ENCODE measurements around the gene COX19. TPM values are rescaled to one million over a fixed set of nuclear protein-coding genes. Genes with fewer than 3 reads are reported as not detected.

Gene COX19
- total RNA-seq, 2 donors from 2014 or later: 2.8 to 5.5 TPM

DNA sequence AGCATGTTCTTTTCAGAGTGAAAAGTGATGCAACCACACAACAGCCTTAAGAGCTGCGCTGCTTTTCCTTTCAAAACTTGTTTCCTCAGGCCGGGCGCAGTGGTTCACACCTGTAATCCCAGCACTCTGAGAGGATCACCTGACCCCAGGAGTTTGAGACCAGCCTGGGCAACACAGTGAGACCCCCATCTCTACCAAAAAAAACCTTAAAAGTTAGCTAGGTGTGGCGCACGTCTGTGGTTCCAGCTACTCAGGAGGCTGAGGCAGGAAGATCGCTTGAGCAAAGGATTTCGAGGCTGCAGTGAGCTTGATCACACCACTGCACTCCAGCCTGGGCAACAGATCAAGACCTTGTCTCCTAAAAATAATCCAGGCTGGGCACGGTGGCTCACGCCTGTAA lies 2.0 kb downstream of the COX19 start:
- peaks cover 36% of the 10 kb centered on the region for H3K36me3 ChIP-seq
- H3K27me3 ChIP-seq: no peaks in the 10 kb centered on the region
- H3K9me3 ChIP-seq: no peaks in the 10 kb centered on the region
- DNase-seq (ENCODE audit: low spot score): no peak
- TF ChIP-seq, protein P1, sequence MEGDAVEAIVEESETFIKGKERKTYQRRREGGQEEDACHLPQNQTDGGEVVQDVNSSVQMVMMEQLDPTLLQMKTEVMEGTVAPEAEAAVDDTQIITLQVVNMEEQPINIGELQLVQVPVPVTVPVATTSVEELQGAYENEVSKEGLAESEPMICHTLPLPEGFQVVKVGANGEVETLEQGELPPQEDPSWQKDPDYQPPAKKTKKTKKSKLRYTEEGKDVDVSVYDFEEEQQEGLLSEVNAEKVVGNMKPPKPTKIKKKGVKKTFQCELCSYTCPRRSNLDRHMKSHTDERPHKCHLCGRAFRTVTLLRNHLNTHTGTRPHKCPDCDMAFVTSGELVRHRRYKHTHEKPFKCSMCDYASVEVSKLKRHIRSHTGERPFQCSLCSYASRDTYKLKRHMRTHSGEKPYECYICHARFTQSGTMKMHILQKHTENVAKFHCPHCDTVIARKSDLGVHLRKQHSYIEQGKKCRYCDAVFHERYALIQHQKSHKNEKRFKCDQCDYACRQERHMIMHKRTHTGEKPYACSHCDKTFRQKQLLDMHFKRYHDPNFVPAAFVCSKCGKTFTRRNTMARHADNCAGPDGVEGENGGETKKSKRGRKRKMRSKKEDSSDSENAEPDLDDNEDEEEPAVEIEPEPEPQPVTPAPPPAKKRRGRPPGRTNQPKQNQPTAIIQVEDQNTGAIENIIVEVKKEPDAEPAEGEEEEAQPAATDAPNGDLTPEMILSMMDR (IDR thresholded peaks at IDR 0.05): no peak
- no peak overlapping the region for H3K27ac ChIP-seq
- H3K4me3 ChIP-seq: no peak overlapping the region
- H3K4me1 ChIP-seq: peaks cover 0 to 30% of the 10 kb centered on the region in 2 donors

DNA sequence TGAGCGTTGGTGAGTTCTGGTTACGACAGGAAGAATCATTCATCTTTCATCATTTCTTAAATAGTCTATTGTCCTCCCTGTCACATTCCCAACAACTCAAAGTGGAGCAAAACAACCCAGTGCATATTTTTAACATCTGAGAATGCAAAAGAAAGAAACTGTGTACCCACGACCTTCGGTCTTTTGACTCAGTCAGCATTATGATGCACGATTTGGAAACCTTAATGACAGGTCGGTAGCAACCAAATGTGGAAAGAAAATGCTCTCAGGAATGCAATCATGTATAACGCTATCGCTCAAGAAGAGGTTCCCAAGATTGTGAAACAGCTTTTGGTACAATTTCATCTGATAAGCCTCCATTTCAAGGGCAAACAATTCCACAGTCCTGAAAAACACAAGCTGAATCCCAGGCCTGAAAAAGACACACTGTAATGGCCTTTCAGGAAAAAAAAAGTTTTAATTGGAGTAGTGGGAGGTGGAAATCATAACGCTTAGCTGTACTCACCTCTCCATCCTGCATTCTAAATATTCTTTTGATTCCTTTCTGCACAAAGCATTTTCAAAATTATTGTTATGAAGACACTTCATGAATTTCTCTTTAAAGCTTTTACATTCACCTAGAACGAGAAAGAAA lies 2.6 kb downstream of the COX19 start:
- DNase-seq (ENCODE audit: low spot score): no peak
- Histone ChIP-seq H3K9me3 (no peaks in the 10 kb centered on the region), H3K4me3 (no peak overlapping the region), H3K4me1 (peaks cover 0 to 30% of the 10 kb centered on the region in 2 donors), H3K27ac (no peak overlapping the region), H3K27me3 (no peaks in the 10 kb centered on the region), H3K36me3 (peaks cover 41% of the 10 kb centered on the region)
- TF ChIP-seq, protein P1 (IDR thresholded peaks at IDR 0.05): no peak

GRCh38 chr7:972110-972509 lies 3.2 kb downstream of the COX19 start:
- no peaks in the 10 kb centered on the region for H3K9me3 ChIP-seq
- TF ChIP-seq, protein P1 (IDR thresholded peaks at IDR 0.05): no peak
- no peak for DNase-seq (ENCODE audit: low spot score)
- H3K27ac ChIP-seq: no peak overlapping the region
- H3K27me3 ChIP-seq: no peaks in the 10 kb centered on the region
- no peak overlapping the region for H3K4me3 ChIP-seq
- peaks cover 0 to 30% of the 10 kb centered on the region in 2 donors for H3K4me1 ChIP-seq
- peaks cover 48% of the 10 kb centered on the region for H3K36me3 ChIP-seq

- no peak for DNase-seq (ENCODE audit: low spot score)
- Histone ChIP-seq H3K4me3 (no peak overlapping the region), H3K27ac (no peak overlapping the region), H3K36me3 (peaks cover 55% of the 10 kb centered on the region), H3K9me3 (no peaks in the 10 kb centered on the region), H3K27me3 (no peaks in the 10 kb centered on the region), H3K4me1 (peaks cover 0 to 29% of the 10 kb centered on the region in 2 donors)
- TF ChIP-seq, protein P1 (IDR thresholded peaks at IDR 0.05): no peak
These were observed 4.6 kb downstream of the COX19 start for GRCh38 chr7:970744-971143.

- TF ChIP-seq, protein P1 (IDR thresholded peaks at IDR 0.05): no peak
- Histone ChIP-seq H3K36me3 (peaks cover 55% of the 10 kb centered on the region), H3K4me1 (peaks cover 0 to 37% of the 10 kb centered on the region in 2 donors), H3K4me3 (no peak overlapping the region), H3K9me3 (no peaks in the 10 kb centered on the region), H3K27me3 (no peaks in the 10 kb centered on the region), H3K27ac (no peak overlapping the region)
- no peak for DNase-seq (ENCODE audit: low spot score)
These were observed 5.9 kb downstream of the COX19 start for GRCh38 chr7:969403-969802.
